PFSK-1 (cell line): Measurements from ENCODE around the gene ECE2.

ENCODE experiments used
- FOXP2 ChIP-seq: optimal IDR thresholded peaks from 2 replicates; pipeline ENCODE3; 2011; ENCODE audit warnings: borderline replicate concordance, control low read depth, inconsistent platforms; ENCODE audit not compliant: insufficient read depth; ENCODE audit errors: extremely low read length, extremely low read depth
- POLR2AphosphoS5 ChIP-seq: IDR thresholded peaks from 2 replicates; pipeline ENCODE4 v1.6.1; 2012; ENCODE audit warnings: low read depth, mild to moderate bottlenecking, control low read depth, low read length, moderate library complexity
- TF ChIP-seq, protein P1 (sequence below), 2 experiments: IDR thresholded peaks; 2 replicates each; pipeline versions ENCODE4 v1.6.1 to v1.8.0; 2011 to 2012; ENCODE audit warnings: low read depth in 2 of 2, low read length in 2 of 2, control low read depth in 1 of 2, inconsistent platforms in 1 of 2, mild to moderate bottlenecking in 1 of 2, moderate library complexity in 1 of 2; ENCODE audit not compliant: insufficient read depth in 1 of 2

DNA sequence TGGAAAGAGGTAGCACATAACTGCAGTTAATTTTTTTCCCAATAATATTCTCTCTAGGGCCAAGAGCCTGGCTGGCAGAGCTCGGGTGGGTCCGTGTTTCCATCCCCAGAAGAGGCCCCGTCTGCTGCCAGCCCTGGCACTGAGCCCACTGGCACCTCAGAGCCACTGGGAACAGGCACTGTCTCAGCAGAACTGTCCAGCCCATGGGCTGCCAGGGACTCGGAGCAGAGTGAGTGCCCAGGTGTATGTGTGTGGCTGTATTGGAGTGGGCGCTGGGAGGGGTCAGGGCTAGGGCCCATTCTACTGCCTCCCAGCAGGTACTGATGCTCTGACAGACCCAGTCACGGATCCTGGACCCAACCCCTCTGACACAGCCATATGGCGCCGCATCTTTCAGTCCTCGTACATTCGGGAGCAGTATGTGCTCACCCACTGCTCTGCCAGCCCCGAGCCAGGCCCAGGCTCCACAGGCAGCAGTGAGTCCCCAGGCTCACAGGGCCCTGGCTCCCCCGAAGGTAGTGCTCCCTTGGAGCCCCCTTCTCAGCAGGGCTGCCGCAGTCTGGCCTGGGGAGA lies 37.5 kb upstream of the ECE2 start:
- TF ChIP-seq, protein P1, sequence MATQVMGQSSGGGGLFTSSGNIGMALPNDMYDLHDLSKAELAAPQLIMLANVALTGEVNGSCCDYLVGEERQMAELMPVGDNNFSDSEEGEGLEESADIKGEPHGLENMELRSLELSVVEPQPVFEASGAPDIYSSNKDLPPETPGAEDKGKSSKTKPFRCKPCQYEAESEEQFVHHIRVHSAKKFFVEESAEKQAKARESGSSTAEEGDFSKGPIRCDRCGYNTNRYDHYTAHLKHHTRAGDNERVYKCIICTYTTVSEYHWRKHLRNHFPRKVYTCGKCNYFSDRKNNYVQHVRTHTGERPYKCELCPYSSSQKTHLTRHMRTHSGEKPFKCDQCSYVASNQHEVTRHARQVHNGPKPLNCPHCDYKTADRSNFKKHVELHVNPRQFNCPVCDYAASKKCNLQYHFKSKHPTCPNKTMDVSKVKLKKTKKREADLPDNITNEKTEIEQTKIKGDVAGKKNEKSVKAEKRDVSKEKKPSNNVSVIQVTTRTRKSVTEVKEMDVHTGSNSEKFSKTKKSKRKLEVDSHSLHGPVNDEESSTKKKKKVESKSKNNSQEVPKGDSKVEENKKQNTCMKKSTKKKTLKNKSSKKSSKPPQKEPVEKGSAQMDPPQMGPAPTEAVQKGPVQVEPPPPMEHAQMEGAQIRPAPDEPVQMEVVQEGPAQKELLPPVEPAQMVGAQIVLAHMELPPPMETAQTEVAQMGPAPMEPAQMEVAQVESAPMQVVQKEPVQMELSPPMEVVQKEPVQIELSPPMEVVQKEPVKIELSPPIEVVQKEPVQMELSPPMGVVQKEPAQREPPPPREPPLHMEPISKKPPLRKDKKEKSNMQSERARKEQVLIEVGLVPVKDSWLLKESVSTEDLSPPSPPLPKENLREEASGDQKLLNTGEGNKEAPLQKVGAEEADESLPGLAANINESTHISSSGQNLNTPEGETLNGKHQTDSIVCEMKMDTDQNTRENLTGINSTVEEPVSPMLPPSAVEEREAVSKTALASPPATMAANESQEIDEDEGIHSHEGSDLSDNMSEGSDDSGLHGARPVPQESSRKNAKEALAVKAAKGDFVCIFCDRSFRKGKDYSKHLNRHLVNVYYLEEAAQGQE (IDR thresholded peaks at IDR 0.05; ENCODE audit: insufficient read depth in 1 of 2, low read depth in 2 of 2, low read length in 2 of 2) = no peak
- TF ChIP-seq FOXP2 = no peak
- no peak for TF ChIP-seq POLR2AphosphoS5
